ENCODE data around the gene DMRTC2. TPM values are rescaled to one million over a fixed set of nuclear protein-coding genes. Genes with fewer than 3 reads are reported as not detected.

DMRTC2 gene
- total and polyA plus RNA-seq, 2 of the 13 experiments (the other 11 are each of a cell fraction or from before 2014, with no cell fraction given), result not detected

- TF ChIP-seq ZNF281 (CRISPR knock-in tag; IDR thresholded peaks at IDR 0.05; ENCODE audit: borderline replicate concordance) (peak; percentile 91), NR3C1 (CRISPR knock-in tag; IDR thresholded peaks at IDR 0.05) (no peak), KLF12 (CRISPR knock-in tag; IDR thresholded peaks at IDR 0.05; ENCODE audit: borderline replicate concordance) (no peak), ZNF383 (CRISPR knock-in tag; IDR thresholded peaks at IDR 0.05; ENCODE audit: borderline replicate concordance) (no peak), MXD4 (CRISPR knock-in tag; IDR thresholded peaks at IDR 0.05) (no peak; the same call in 1 of the 2 replicates), AHR (CRISPR knock-in tag; IDR thresholded peaks at IDR 0.05) (no peak), YEATS4 (CRISPR knock-in tag; IDR thresholded peaks at IDR 0.05; ENCODE audit: borderline replicate concordance) (peak; percentile 96), ZNF75D (CRISPR knock-in tag; IDR thresholded peaks at IDR 0.05; ENCODE audit: borderline replicate concordance) (no peak), NR2F2 (IDR thresholded peaks at IDR 0.05; ENCODE audit: borderline replicate concordance, low read depth) (no peak), SP1 (IDR thresholded peaks at IDR 0.05) (peak; percentile 91), SP1 (CRISPR knock-in tag; IDR thresholded peaks at IDR 0.05) (peak; percentile 100), SMAD9 (CRISPR knock-in tag; IDR thresholded peaks at IDR 0.05) (no peak), TBL1XR1 (IDR thresholded peaks at IDR 0.05; ENCODE audit: borderline replicate concordance, low read length, partially characterized antibody) (no peak), ZZZ3 (CRISPR knock-in tag; IDR thresholded peaks at IDR 0.05; ENCODE audit: borderline replicate concordance) (peak; percentile 80; the same call in 1 of the 2 replicates), ZNF564 (CRISPR knock-in tag; IDR thresholded peaks at IDR 0.05) (no peak), RNF2 (conservative IDR thresholded peaks at IDR 0.05; ENCODE audit: low read depth) (0 out of 2 replicates have a peak, but pooled peaks have one; percentile 55), TCF7 (IDR thresholded peaks at IDR 0.05; ENCODE audit: low read depth) (no peak), KLF6 (CRISPR knock-in tag; IDR thresholded peaks at IDR 0.05) (peak; percentile 85; the same call in 1 of the 2 replicates), RBM39 (IDR thresholded peaks at IDR 0.05; ENCODE audit: low read depth, low read length, poor library complexity, severe bottlenecking) (peak; percentile 82), HOXA9 (CRISPR knock-in tag; IDR thresholded peaks at IDR 0.05; ENCODE audit: borderline replicate concordance) (no peak), FOXC1 (CRISPR knock-in tag; IDR thresholded peaks at IDR 0.05; ENCODE audit: borderline replicate concordance) (no peak; the same call in 1 of the 2 replicates), SRSF1 (optimal IDR thresholded peaks at IDR 0.05; ENCODE audit: low read depth, low read length) (peak; percentile 75), GLMP (CRISPR knock-in tag; IDR thresholded peaks at IDR 0.05; ENCODE audit: borderline replicate concordance) (no peak), KAT7 (CRISPR knock-in tag; IDR thresholded peaks at IDR 0.05; ENCODE audit: borderline replicate concordance) (no peak)
- TF ChIP-seq, protein P1, sequence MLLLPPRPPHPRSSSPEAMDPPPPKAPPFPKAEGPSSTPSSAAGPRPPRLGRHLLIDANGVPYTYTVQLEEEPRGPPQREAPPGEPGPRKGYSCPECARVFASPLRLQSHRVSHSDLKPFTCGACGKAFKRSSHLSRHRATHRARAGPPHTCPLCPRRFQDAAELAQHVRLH (CRISPR knock-in tag; IDR thresholded peaks at IDR 0.05; ENCODE audit: borderline replicate concordance, low read depth), result no peak; the same call in 1 of the 2 replicates
Observed at GRCh38 chr19:41859618-41860418, 15.0 kb downstream of the DMRTC2 start, which contains the start of gene RPS19 (continued).
